Stimulated activated CD4-positive, alpha-beta T cell treated with anti-CD3 and anti-CD28 coated beads, Interleukin-1b, Interleukin-23, amount 100 ng/mL, for 1 hour (primary cell): ENCODE results near the gene NKAIN2.

Source experiments
- DNase-seq, 2 donors: peaks; one replicate each; pipeline ENCODE4 v3.0.0-alpha.2; 2020; ENCODE audit warnings: low read depth in 2 of 2

NKAIN2 gene

DNA sequence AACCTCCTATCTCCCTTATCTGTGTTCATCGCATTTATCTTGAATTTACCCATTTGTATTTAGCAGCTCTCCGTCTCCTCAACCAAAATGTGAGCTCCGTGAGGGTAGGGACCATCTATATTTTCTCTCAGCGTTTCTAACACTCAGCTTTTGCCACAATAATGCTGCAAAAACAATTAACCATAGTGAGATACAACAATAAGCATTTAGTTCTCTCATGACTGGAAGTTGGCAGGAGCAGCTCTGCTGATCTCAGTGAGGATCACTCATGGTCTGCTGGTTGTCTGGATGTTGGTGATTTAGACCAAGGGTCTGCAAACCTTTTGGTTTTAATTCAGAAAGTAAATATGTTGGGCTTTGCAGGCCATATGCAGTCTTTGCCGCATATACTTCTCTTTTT is 763.7 kb downstream of the NKAIN2 start:
- DNase-seq: no peak

DNA sequence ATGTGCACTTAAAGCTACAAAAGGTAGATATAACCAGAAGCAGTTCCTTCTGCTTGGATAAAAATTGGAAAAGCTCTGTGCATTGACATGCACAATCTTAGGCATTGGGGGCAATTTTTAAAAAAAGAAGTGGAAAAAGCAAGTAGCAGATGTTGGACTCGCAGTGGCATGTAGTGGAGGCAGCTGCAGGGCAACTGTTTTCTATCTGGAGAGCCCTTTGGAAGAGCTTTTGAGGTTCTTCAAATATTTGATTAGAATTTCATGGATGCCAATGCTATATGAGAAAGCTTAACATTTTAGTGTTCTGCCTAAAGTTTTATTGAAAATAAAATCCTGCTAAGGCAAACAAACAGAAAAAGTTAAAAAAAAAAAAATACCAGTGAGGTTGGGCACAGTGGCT is 770.3 kb downstream of the NKAIN2 start:
- DNase-seq: no peak

GRCh38 chr6:124577734-124578281 is 774.1 kb downstream of the NKAIN2 start:
- DNase-seq: no peak

DNA sequence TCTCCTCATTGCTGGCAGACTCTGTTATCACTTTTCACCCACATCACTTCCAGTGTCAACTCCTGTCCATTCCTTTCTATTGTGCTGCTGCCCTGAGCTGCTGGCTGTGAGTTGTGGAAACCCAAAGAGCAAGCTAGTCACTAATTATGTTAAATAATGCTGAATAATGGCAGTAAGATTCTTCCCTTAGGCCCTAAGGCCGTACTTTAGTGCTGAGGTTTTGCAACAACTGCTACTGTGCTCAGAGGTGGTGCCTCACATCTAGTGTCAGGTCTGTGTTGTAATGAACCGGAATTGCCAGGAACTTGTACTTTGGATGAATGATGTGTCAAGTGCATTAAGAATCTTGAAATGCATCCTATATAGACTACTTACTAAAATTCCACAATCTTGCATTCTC is 786.3 kb downstream of the NKAIN2 start:
- no peak for DNase-seq

DNA sequence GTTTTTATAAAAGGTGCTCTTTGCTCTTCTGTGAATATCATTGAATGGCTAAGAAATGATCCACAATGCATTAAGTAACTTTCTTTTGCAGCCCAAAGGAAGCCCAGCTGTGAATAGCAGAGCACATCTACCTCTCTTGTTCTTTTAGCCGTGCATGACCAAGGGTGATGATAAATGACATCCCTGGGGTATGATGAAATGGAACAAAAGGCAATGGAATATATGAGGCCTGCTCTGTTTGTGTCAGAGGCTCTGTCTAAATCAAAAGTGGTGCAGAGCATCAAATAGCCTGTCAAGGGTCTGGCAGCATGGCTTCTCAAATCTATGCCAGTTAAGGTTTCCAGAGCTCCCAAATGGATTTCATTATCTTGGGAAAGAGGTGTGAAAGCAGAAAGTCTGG is 796.0 kb downstream of the NKAIN2 start:
- no peak for DNase-seq

GRCh38 chr6:124604719-124605118 is 801.1 kb downstream of the NKAIN2 start:
- DNase-seq: no peak

DNA sequence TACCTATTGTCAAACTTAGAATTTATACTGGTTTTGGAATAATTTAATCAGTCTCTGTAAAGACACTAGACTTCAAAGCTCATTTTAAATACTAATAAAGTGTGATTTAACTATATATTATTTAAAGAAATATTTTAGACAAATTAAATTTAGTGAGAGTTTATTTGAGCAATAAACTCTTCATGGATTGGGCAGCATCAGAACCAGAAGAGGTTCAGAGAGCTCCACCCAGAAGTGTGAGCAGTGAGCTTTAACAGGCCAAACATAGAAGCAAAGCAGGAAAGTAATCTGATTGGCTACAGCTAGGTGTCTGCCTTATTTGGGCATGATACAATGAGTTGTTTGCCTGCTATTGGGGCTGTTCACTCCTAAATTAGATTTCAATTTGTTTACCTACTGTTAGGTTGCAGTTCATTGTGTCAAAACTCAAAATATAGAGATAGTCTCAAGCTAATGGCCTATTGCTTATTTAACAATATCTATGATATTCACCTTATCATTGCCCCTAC is 803.5 kb downstream of the NKAIN2 start:
- DNase-seq: no peak

- DNase-seq: no peak
Measured at GRCh38 chr6:124613031-124613430, 809.4 kb downstream of the NKAIN2 start.

- DNase-seq: no peak
Measured at GRCh38 chr6:124622351-124622750, 818.7 kb downstream of the NKAIN2 start.

DNA sequence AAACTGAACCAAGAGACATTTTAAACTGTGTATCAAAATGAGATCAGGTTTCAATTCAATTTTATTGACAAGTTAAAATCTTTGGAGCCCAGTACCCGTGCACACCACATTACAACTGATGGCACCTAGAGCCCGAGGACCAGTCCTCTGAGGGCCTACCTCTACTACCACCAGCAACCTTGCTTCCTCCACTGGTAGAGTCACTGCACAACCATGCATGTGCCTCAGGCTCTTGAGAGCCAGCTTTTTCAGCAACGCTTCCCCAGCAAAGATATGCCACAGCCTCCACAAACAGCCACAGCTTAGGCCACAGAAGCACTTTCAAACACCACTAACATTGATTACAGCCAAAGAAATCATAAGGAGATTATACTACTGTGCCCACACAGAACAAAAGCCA is 830.0 kb downstream of the NKAIN2 start:
- no peak for DNase-seq

DNA sequence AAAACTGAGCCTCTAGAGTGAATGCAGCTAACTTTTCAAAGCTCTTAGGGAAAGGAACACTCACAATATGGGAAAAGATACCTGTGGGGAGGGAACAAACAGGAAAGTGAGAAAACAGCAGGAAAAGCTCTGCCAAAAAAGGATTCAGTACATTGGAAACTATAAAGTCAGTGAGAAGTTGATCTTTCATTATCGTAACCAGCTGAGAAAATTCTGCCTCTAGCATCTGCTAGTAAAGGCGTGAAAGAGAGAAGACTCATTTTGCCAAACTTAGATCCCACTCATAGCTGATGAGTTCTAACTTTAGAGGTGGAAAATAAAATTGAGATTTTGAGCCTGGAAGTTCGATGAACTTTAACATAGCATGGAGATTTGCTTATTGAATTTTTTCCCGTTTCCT is 836.8 kb downstream of the NKAIN2 start:
- no peak for DNase-seq

- no peak for DNase-seq
Measured at GRCh38 chr6:124655866-124656265, 852.2 kb downstream of the NKAIN2 start.

- no peak for DNase-seq
Measured at GRCh38 chr6:124658053-124658452, 854.4 kb downstream of the NKAIN2 start.

GRCh38 chr6:124659427-124659826 is 855.8 kb downstream of the NKAIN2 start:
- DNase-seq: no peak

- no peak for DNase-seq
Measured at GRCh38 chr6:124660185-124660584, 856.5 kb downstream of the NKAIN2 start.

DNA sequence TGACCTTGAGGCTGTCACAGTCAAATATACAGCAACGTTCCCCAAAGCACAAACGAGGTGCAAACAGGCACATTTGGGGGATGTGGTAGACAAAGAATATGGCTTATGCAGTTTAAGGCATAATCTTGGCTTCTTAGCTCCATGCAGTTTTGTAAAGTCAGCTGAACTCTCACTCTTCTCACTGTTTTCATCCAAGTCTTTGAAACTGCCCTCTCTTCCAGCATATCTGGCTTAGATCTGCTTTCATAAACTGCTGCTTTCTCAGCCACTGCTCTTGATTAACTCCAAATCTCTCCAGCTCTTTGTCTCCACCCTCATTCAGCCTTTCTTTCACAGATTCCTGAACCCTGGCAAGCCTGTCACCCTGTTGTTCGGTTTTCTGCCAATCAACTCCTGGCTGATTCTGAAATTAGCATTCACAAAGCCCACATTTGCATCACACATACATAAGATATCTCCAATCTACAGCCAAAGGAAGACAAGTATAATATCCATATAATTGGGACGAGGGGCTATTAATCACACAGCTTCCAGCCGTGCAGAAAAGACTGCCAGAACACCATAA is 857.5 kb downstream of the NKAIN2 start:
- DNase-seq: no peak

DNA sequence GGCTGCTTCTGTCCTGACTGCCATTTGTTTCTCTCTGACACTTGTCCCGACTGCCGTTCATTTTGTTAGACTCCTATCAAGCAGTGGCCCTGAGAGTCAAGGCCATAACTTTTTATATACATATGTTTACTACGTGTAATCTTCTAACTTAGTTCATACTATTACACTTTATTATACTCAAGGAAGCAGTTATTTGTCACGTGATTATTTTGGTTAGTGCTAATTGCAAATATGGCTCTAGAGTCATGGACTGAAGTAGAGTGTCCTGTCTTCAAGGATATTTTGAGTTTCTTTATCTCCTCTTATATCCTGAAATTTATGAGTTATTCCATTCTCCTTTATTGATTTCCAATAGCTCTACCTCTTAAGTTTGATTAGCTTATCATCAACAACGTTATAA is 864.4 kb downstream of the NKAIN2 start:
- DNase-seq: no peak

DNA sequence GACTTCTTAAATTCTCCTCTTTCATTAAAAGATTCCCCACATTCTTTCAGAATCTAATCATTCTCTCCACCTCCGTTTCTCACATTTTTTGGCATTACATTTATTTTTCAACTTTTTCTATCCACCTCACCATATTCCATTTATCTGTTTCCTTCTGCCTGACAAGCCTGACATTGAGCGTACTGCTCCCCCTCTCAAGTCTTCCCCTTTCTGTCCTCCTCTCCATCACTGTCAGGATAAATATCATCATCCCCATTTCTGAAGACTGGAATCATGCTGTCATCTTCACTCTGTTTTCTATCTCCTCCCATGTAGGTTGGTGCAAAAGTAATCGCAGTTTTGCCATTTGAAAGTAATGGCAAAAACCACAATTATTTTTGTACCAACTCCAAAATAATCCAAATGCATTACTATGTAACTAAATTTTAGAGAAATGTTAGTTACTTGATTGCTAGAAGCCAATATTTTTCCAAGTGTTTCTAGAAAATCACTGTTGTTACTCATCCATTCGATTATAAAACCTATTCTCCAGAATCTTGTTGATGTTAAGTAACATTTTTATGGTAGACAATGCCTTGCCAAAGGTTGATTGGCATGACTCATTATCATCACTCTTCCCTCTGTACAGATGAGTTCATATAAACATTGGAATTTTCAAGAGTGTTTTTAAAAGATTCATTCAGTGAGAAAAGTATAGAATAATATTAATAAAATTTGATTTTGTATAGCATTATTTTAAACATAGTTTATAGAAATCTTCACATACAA is 866.2 kb downstream of the NKAIN2 start:
- no peak for DNase-seq

GRCh38 chr6:124670801-124671200 is 867.1 kb downstream of the NKAIN2 start:
- DNase-seq: no peak

- DNase-seq: no peak
Measured at GRCh38 chr6:124671324-124671723, 867.7 kb downstream of the NKAIN2 start.

DNA sequence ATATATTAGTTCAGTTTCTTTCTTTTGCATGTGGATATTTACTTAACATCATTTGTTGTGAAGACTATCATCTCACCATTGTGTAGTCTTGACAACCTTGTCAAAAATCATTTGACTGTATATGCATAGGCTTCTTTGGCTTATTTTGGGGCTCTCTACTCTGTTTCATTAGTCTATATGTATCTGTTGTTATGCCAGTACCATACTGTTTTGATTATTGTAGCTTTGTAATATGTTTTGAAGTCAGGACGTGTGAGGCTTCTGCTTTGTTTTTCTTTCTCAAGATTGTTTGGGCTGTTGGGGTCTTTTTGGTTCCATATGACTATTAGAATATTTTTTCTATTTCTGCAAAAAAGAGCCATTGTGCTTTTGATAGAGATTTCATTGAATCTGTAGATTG is 870.4 kb downstream of the NKAIN2 start:
- no peak for DNase-seq

DNA sequence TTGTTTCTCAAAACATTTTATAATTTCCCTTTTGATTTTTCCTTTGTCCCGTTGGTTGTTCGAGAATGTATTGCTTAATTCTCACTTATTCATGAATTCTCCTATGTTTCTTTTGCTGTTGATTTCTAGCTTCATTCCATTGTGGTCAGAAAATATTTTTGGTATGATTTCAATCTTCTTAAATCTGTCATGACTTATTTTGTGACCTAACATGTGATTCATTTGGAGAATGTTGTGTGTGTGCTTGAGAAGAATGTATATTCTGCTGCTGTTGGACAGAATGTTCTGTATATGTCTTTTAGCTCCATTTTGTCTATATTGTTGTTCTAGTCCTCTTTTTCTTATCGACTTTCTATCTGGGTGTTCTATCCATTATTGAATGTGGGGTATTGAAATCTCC is 872.4 kb downstream of the NKAIN2 start:
- DNase-seq: no peak

- no peak for DNase-seq
Measured at GRCh38 chr6:124677874-124678273, 874.2 kb downstream of the NKAIN2 start.
